Adrenal gland (tissue), 5 donors: ENCODE data around the gene ZNF273.

Experiments used
- POLR2A ChIP-seq, 2 donors: fragments of 450-650 bp; IDR thresholded peaks; one replicate each; pipeline ENCODE4 v1.6.1; 2017; ENCODE audit warnings: antibody characterized with exemption in 2 of 2, mild to moderate bottlenecking in 2 of 2, moderate library complexity in 1 of 2
- TF ChIP-seq, protein P1 (sequence below), 6 experiments: fragments of 450-650 bp in 4 of 6; fragments of 200-600 bp in 2 of 6; sonication (generic) in 1 of 6; IDR thresholded peaks; 1 replicate in 5 of 6; 2 replicates in 1 of 6; pipeline versions ENCODE4 v1.5.1 to v1.8.0; 2016 to 2021; ENCODE audit warnings: antibody characterized with exemption in 6 of 6, mild to moderate bottlenecking in 2 of 6, moderate library complexity in 1 of 6
- donor health status: DM: no; HTN: no; CAD: no.

DNA sequence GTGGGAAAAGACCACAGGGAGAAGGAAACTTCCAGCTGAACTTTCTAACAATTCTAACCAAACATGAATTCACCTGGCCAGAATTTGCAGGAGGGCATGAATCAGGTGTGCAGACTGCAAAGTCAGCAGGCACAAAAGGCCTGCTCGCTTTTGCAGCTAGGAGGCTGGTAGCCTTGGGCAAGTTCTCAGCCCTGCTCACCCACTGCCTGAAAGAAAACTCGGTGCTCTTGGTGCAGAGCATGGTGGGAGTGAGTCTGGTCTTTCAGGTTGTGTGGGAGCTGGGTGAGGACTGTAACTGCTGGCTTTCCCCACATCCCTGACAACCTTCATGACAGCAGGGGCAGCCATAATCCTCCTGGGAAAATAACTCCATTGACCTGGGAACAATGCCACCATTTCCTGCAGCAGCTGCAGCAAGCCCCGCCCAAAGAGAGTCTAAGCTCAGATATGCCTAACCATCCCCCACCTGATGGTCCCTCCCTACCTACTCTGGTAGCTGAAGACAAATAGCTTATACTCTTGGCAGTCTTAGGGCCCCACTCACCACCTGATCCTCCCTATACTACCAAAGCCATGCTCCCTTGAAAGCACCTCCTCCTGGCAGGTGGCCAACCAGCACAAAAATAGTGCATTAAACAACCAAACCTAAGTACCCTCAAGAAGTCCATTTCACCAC is 56.1 kb downstream of the ZNF273 start:
- TF ChIP-seq, protein P1, sequence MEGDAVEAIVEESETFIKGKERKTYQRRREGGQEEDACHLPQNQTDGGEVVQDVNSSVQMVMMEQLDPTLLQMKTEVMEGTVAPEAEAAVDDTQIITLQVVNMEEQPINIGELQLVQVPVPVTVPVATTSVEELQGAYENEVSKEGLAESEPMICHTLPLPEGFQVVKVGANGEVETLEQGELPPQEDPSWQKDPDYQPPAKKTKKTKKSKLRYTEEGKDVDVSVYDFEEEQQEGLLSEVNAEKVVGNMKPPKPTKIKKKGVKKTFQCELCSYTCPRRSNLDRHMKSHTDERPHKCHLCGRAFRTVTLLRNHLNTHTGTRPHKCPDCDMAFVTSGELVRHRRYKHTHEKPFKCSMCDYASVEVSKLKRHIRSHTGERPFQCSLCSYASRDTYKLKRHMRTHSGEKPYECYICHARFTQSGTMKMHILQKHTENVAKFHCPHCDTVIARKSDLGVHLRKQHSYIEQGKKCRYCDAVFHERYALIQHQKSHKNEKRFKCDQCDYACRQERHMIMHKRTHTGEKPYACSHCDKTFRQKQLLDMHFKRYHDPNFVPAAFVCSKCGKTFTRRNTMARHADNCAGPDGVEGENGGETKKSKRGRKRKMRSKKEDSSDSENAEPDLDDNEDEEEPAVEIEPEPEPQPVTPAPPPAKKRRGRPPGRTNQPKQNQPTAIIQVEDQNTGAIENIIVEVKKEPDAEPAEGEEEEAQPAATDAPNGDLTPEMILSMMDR (IDR thresholded peaks at IDR 0.05), result no peak
- no peak for TF ChIP-seq POLR2A (IDR thresholded peaks at IDR 0.05)
